Neutrophil (primary cell): Measurements from ENCODE around the gene PKD2.
A peak's percentile ranks its signal among the peaks of the same experiment; 100 is the strongest.

ENCODE experiments used
- H3K27ac ChIP-seq: fragments of 200-600 bp; sonication (generic); 2 replicates; pipeline ENCODE4 v1.5.1; 2016; ENCODE audit warnings: mild to moderate bottlenecking, moderate library complexity
- H3K27me3 ChIP-seq: fragments of 200-600 bp; sonication (generic); 2 replicates; pipeline ENCODE4 v1.6.0; 2016; ENCODE audit warnings: mild to moderate bottlenecking
- H3K36me3 ChIP-seq: fragments of 200-600 bp; sonication (generic); 2 replicates; pipeline ENCODE4 v1.5.1; 2017
- H3K4me1 ChIP-seq, 2 experiments: fragments of 200-600 bp in 1 of 2; sonication (generic) in 1 of 2; 1 replicate in 1 of 2; 2 replicates in 1 of 2; pipeline versions ENCODE4 v1.5.1 to v1.6.1; 2013 to 2016; ENCODE audit warnings: low read depth in 1 of 2, low read length in 1 of 2, mild to moderate bottlenecking in 1 of 2, moderate library complexity in 1 of 2; ENCODE audit not compliant: control insufficient read depth in 1 of 2, insufficient read depth in 1 of 2
- H3K4me3 ChIP-seq, 2 experiments: fragments of 200-600 bp in 1 of 2; sonication (generic) in 1 of 2; 1 replicate in 1 of 2; 2 replicates in 1 of 2; pipeline ENCODE4 v1.5.1; 2013 to 2016; ENCODE audit warnings: low read depth in 1 of 2, low read length in 1 of 2, mild to moderate bottlenecking in 1 of 2, moderate library complexity in 1 of 2
- H3K9me3 ChIP-seq: fragments of 200-600 bp; sonication (generic); 2 replicates; pipeline ENCODE4 v1.5.1; 2016
- TF ChIP-seq, protein P1 (sequence below): fragments of 200-600 bp; sonication (generic); IDR thresholded peaks from 2 replicates; pipeline ENCODE4 v1.5.1; 2016; ENCODE audit warnings: antibody characterized with exemption

Gene PKD2

GRCh38 chr4:88007304-88008121, at the start of gene PKD2:
TSS of gene PKD2 (plus strand) at chr4:88007635. CDS start at chr4:88007734, 99 bp downstream.
- H3K36me3 ChIP-seq: no peaks in the 10 kb centered on the region
- H3K4me1 ChIP-seq: peaks cover 35 to 41% of the 10 kb centered on the region in 2 experiments
- peak within 1 kb of the TSS; percentile 64 for H3K27ac ChIP-seq
- TF ChIP-seq, protein P1, sequence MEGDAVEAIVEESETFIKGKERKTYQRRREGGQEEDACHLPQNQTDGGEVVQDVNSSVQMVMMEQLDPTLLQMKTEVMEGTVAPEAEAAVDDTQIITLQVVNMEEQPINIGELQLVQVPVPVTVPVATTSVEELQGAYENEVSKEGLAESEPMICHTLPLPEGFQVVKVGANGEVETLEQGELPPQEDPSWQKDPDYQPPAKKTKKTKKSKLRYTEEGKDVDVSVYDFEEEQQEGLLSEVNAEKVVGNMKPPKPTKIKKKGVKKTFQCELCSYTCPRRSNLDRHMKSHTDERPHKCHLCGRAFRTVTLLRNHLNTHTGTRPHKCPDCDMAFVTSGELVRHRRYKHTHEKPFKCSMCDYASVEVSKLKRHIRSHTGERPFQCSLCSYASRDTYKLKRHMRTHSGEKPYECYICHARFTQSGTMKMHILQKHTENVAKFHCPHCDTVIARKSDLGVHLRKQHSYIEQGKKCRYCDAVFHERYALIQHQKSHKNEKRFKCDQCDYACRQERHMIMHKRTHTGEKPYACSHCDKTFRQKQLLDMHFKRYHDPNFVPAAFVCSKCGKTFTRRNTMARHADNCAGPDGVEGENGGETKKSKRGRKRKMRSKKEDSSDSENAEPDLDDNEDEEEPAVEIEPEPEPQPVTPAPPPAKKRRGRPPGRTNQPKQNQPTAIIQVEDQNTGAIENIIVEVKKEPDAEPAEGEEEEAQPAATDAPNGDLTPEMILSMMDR: no peak
- H3K4me3 ChIP-seq: peak within 1 kb of the TSS; percentile 69 to 77
- peaks cover 18% of the 10 kb centered on the region for H3K27me3 ChIP-seq
- no peaks in the 10 kb centered on the region for H3K9me3 ChIP-seq

DNA sequence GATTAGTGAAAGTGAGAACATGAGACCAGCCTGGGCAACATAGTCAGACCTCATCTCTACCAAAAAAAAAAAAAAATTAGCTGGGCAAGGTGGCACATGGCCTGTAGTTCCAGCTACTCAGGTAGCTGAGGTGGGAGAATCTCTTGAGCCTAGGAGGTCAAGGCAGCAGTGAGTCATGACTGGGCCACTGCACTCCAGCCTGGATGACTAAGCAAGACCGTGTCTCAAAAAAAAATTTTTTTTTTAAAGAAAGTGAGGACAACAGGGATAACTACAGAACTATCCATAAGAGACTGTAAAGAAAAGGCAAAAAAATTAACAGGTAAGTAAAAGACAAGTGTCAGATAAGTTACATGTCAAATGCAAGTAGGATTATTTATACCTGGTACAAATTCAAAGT, 45.4 kb upstream of the PKD2 start:
- no peaks in the 10 kb centered on the region for H3K9me3 ChIP-seq
- no peaks in the 10 kb centered on the region for H3K36me3 ChIP-seq
- no peaks in the 10 kb centered on the region for H3K27me3 ChIP-seq
- H3K4me3 ChIP-seq: no peak overlapping the region
- H3K4me1 ChIP-seq: no peaks in the 10 kb centered on the region
- TF ChIP-seq, protein P1: no peak
- no peak overlapping the region for H3K27ac ChIP-seq

DNA sequence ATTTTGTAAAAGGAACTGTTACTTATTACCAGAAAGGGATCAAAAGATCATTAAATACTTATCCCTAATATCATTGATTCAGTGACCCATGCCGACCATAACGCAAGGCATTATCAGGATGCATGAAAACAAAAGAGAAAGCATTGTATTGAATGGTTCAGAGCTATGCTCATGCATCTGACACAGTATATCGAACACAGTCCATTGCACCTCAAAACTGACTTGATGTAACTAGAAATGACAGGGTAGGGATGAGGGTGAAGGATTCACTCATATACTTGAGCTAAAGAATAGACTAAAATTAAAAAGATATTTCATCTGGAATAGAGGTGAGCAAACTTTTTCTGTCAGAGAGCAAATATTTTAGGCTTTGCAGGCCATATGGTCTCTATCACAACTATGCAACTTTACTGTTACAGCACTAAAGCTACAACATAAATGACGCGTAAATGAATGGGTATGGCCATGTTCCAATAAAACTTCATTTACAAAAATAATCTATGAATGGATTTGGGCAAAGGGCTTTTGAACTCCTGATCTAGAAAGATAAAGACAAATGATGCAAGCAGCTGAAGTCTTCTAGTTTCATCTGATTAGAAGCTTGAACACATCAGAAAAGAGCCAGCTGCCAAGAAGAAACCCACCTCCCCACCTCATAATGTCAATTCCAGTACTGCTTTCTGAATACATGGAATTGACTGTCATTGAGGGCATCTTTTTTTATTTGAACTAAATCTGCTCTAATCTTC, 44.9 kb upstream of the PKD2 start:
- H3K9me3 ChIP-seq: no peaks in the 10 kb centered on the region
- TF ChIP-seq, protein P1: no peak
- no peaks in the 10 kb centered on the region for H3K36me3 ChIP-seq
- no peaks in the 10 kb centered on the region for H3K4me1 ChIP-seq
- H3K27ac ChIP-seq: no peak overlapping the region
- no peak overlapping the region for H3K4me3 ChIP-seq
- H3K27me3 ChIP-seq: no peaks in the 10 kb centered on the region

DNA sequence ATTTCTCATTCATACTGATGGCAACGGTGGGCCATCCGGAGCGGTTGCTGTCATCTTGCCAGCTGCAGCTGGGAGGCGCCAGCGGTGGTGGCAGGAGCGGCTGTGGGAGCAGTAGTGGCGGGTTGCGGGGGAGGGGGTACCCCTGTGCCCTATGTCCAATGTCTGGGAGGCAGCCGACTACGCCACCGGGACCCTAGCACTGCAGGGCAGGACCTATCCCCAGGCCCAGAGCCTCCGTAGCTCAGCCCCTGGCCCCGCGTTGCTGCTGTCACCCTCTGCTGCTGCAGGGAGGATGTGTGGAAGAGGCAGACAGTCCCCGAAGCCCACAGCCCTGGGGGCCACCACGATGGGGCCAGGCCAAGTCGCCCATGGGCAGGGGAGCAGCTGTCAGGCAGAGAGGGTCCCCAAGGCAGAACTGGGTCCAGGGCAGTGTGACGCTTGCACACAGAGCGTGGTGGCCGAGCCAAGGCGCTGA, 41.9 kb upstream of the PKD2 start:
- Histone ChIP-seq H3K27ac (no peak overlapping the region), H3K4me3 (no peak overlapping the region), H3K27me3 (peaks cover 21% of the 10 kb centered on the region), H3K36me3 (no peaks in the 10 kb centered on the region), H3K4me1 (no peaks in the 10 kb centered on the region), H3K9me3 (no peaks in the 10 kb centered on the region)
- TF ChIP-seq, protein P1: no peak

DNA sequence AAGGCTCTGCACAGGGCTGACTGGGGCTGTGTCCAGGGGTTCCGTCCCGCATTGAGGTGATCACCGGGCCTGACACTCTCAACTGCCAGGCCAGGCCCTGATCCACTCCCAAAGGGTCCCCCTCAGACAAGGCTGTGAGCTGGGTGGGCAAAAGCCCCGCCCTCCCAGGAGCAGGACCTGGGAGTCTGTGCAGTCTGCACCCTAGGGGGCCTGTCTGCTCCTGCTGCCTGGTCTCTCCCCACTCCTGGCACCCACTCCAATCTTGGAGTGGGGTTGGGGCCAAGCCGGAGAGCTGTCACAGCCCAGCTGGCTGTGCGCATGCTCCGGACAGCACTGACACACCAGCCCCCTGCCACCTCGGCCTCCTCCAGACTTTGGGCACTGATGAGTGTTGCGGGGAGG, 41.3 kb upstream of the PKD2 start:
- Histone ChIP-seq H3K36me3 (no peaks in the 10 kb centered on the region), H3K27me3 (peaks cover 21% of the 10 kb centered on the region), H3K4me1 (no peaks in the 10 kb centered on the region), H3K9me3 (no peaks in the 10 kb centered on the region), H3K4me3 (no peak overlapping the region), H3K27ac (no peak overlapping the region)
- TF ChIP-seq, protein P1: no peak
